ENCODE measurements around the gene OR6Y1.

GRCh38 chr1:158554352-158554751, at the start of gene OR6Y1:
- TF ChIP-seq CTCF (IDR thresholded peaks at IDR 0.05): no peak
- TF ChIP-seq TEAD4 (IDR thresholded peaks at IDR 0.05; ENCODE audit: borderline replicate concordance, insufficient read depth): no peak
- TF ChIP-seq EP300 (IDR thresholded peaks at IDR 0.05; ENCODE audit: borderline replicate concordance in 1 of 2, low read depth in 1 of 2, low read length in 1 of 2): no peak
- TF ChIP-seq TAF1 (IDR thresholded peaks at IDR 0.05; ENCODE audit: borderline replicate concordance, low read depth, low read length): no peak
- no peak for TF ChIP-seq SMC3 (IDR thresholded peaks at IDR 0.05; ENCODE audit: low read depth, low read length)
